Type B pancreatic cell (in vitro differentiated cells): ENCODE measurements around the gene LAD1. TPM values are rescaled to one million over a fixed set of nuclear protein-coding genes. Genes with fewer than 3 reads are reported as not detected.

Source experiments
- DNase-seq: peaks from one replicate; pipeline ENCODE4 v3.0.0; 2021; ENCODE audit warnings: mixed read lengths; ENCODE audit not compliant: unreplicated experiment; ENCODE audit errors: extremely low spot score
- H3K27ac Mint-ChIP-seq: 2 replicates; pipeline ENCODE4 v1.8.0; 2021; ENCODE audit warnings: mild to moderate bottlenecking, mixed read lengths
- H3K27me3 Mint-ChIP-seq: 2 replicates; pipeline ENCODE4 v1.8.0; 2021; ENCODE audit warnings: mixed read lengths
- H3K36me3 Mint-ChIP-seq: 2 replicates; pipeline ENCODE4 v1.8.0; 2021; ENCODE audit warnings: mixed read lengths
- H3K4me1 Mint-ChIP-seq: one replicate; pipeline ENCODE4 v1.8.0; 2021; ENCODE audit warnings: mixed read lengths; ENCODE audit not compliant: unreplicated experiment
- H3K4me3 Mint-ChIP-seq: 2 replicates; pipeline ENCODE4 v1.8.0; 2021; ENCODE audit warnings: mild to moderate bottlenecking, mixed read lengths
- H3K9me3 Mint-ChIP-seq: 2 replicates; pipeline ENCODE4 v1.8.0; 2021; ENCODE audit warnings: mixed read lengths
- CTCF ChIP-seq: fragments of 200-600 bp; sonication (generic); conservative IDR thresholded peaks from 2 replicates; pipeline ENCODE4 v1.5.0; 2021; ENCODE audit warnings: antibody characterized with exemption, mild to moderate bottlenecking
- total RNA-seq: library from RNA; stranded (reverse); gene quantifications from 2 replicates; pipeline ENCODE4 v1.2.1, GENCODE V29; 2021; ENCODE audit warnings: low replicate concordance

Gene LAD1
- total RNA-seq, 1 donor from 2014 or later = 41.2 TPM

DNA sequence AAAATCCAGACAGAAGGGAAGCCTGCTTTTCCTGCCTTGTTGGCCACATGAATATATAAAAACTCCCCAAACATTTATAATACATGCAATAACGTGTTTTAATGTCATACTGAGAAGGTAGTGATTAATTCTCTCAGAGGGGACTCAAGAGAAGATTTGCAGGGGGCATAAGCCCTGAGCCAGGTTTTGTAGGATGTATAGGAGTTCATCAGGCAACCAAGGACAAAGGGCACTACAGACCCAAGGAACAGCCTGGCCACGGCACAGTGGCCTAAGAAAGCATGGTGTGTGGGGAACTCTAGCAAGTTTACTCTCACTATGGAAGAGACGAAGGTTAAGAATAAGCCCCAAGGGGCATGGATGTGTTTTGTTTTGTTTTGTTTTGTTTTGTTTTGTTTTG lies 37.8 kb upstream of the LAD1 start:
- no peak for DNase-seq
- Mint-ChIP-seq H3K4me3 (no peak overlapping the region), H3K36me3 (peaks cover 4% of the 10 kb centered on the region), H3K4me1 (peaks cover 9% of the 10 kb centered on the region), H3K9me3 (peaks cover 4% of the 10 kb centered on the region), H3K27ac (no peak overlapping the region), H3K27me3 (peaks cover 7% of the 10 kb centered on the region)
- TF ChIP-seq CTCF = no peak

GRCh38 chr1:201436393-201436792 lies 37.3 kb upstream of the LAD1 start:
- peaks cover 7% of the 10 kb centered on the region for H3K27me3 Mint-ChIP-seq
- H3K4me3 Mint-ChIP-seq = no peak overlapping the region
- peaks cover 4% of the 10 kb centered on the region for H3K36me3 Mint-ChIP-seq
- peak overlapping the region; percentile 83 for H3K27ac Mint-ChIP-seq
- no peak for DNase-seq
- peaks cover 9% of the 10 kb centered on the region for H3K4me1 Mint-ChIP-seq
- TF ChIP-seq CTCF = no peak
- H3K9me3 Mint-ChIP-seq = peaks cover 2% of the 10 kb centered on the region

- H3K27me3 Mint-ChIP-seq = peaks cover 7% of the 10 kb centered on the region
- H3K9me3 Mint-ChIP-seq = no peaks in the 10 kb centered on the region
- H3K4me1 Mint-ChIP-seq = peaks cover 9% of the 10 kb centered on the region
- H3K36me3 Mint-ChIP-seq = no peaks in the 10 kb centered on the region
- DNase-seq = no peak
- no peak for TF ChIP-seq CTCF
- H3K27ac Mint-ChIP-seq = no peak overlapping the region
- H3K4me3 Mint-ChIP-seq = no peak overlapping the region
Measured at GRCh38 chr1:201434266-201434665, 35.1 kb upstream of the LAD1 start.

GRCh38 chr1:201433609-201434008 lies 34.5 kb upstream of the LAD1 start:
- Mint-ChIP-seq H3K4me3 (no peak overlapping the region), H3K27ac (no peak overlapping the region), H3K4me1 (peaks cover 9% of the 10 kb centered on the region), H3K9me3 (no peaks in the 10 kb centered on the region), H3K36me3 (no peaks in the 10 kb centered on the region), H3K27me3 (peaks cover 7% of the 10 kb centered on the region)
- TF ChIP-seq CTCF = no peak
- DNase-seq = no peak

- no peak overlapping the region for H3K4me3 Mint-ChIP-seq
- peaks cover 4% of the 10 kb centered on the region for H3K4me1 Mint-ChIP-seq
- H3K36me3 Mint-ChIP-seq = no peaks in the 10 kb centered on the region
- peaks cover 5% of the 10 kb centered on the region for H3K27me3 Mint-ChIP-seq
- no peak for TF ChIP-seq CTCF
- H3K9me3 Mint-ChIP-seq = no peaks in the 10 kb centered on the region
- H3K27ac Mint-ChIP-seq = no peak overlapping the region
- no peak for DNase-seq
Measured at GRCh38 chr1:201430776-201431175, 31.7 kb upstream of the LAD1 start.
